RPMI8226 (cell line): ENCODE measurements around the gene ODAD2.
"Not testable (repeated sequence)": the region's sequence is repeated elsewhere in the genome, so short reads cannot be mapped to it uniquely, and the experiment has no call there.

Source experiments
- DNase-seq: peaks from one replicate; pipeline ENCODE4 v3.0.0-alpha.2; 2015

Gene ODAD2

GRCh38 chr10:27958383-27958782 is 40.5 kb downstream of the ODAD2 start:
- DNase-seq, result not testable (repeated sequence)

- DNase-seq, result no peak
Observed at GRCh38 chr10:27950242-27950564, 48.7 kb downstream of the ODAD2 start.

- no peak for DNase-seq
Observed at GRCh38 chr10:27949528-27950241, 49.2 kb downstream of the ODAD2 start.

- DNase-seq, result no peak
Observed at GRCh38 chr10:27948186-27948585, 50.7 kb downstream of the ODAD2 start.

GRCh38 chr10:27947540-27947939 is 51.3 kb downstream of the ODAD2 start:
- no peak for DNase-seq

- no peak for DNase-seq
Observed at GRCh38 chr10:27944005-27944404, 54.9 kb downstream of the ODAD2 start.

GRCh38 chr10:27914888-27915287 is 84.0 kb downstream of the ODAD2 start:
- no peak for DNase-seq

GRCh38 chr10:27912231-27912630 is 86.6 kb downstream of the ODAD2 start:
- no peak for DNase-seq

GRCh38 chr10:27911539-27911938 is 87.3 kb downstream of the ODAD2 start:
- no peak for DNase-seq

- DNase-seq, result no peak
Observed at GRCh38 chr10:27911011-27911410, 87.9 kb downstream of the ODAD2 start.

GRCh38 chr10:27908231-27908630 is 90.6 kb downstream of the ODAD2 start:
- DNase-seq, result no peak

- DNase-seq, result not testable (repeated sequence)
Observed at GRCh38 chr10:27899485-27899884, 99.4 kb downstream of the ODAD2 start.

GRCh38 chr10:27899058-27899457 is 99.8 kb downstream of the ODAD2 start:
- DNase-seq, result no peak

GRCh38 chr10:27893358-27893954 is 105.4 kb downstream of the ODAD2 start:
- no peak for DNase-seq

- DNase-seq, result no peak
Observed at GRCh38 chr10:27890971-27891370, 107.9 kb downstream of the ODAD2 start.

- DNase-seq, result no peak
Observed at GRCh38 chr10:27889518-27889917, 109.4 kb downstream of the ODAD2 start.

GRCh38 chr10:27884185-27884641 is 114.7 kb downstream of the ODAD2 start:
- DNase-seq, result no peak

GRCh38 chr10:27878281-27878680 is 120.6 kb downstream of the ODAD2 start:
- no peak for DNase-seq

GRCh38 chr10:27865221-27865635 is 133.7 kb downstream of the ODAD2 start:
- no peak for DNase-seq

GRCh38 chr10:27861781-27862180 is 137.1 kb downstream of the ODAD2 start:
- no peak for DNase-seq

- DNase-seq, result no peak
Observed at GRCh38 chr10:27857616-27858015, 141.3 kb downstream of the ODAD2 start.

GRCh38 chr10:27844223-27844622 is 154.7 kb downstream of the ODAD2 start:
- no peak for DNase-seq

- DNase-seq, result no peak
Observed at GRCh38 chr10:27838901-27839300, 160.0 kb downstream of the ODAD2 start.

GRCh38 chr10:27838361-27838760 is 160.5 kb downstream of the ODAD2 start:
- DNase-seq, result no peak

GRCh38 chr10:27834476-27834875 is 164.4 kb downstream of the ODAD2 start:
- DNase-seq, result no peak
